Measurements from ENCODE around the gene KCNQ1. TPM values are rescaled to one million over a fixed set of nuclear protein-coding genes. Genes with fewer than 3 reads are reported as not detected.

The KCNQ1 gene
- polyA plus RNA-seq, 3 donors = 11.5 to 13.4 (median 12.7) TPM

- DNase-seq = no peak
Observed at GRCh38 chr11:2694995-2695939, 250.5 kb downstream of the KCNQ1 start.

- no peak for DNase-seq
Observed at GRCh38 chr11:2696455-2696854, 251.6 kb downstream of the KCNQ1 start.

- no peak for DNase-seq
Observed at GRCh38 chr11:2697866-2698265, 253.1 kb downstream of the KCNQ1 start.

- DNase-seq = no peak
Observed at GRCh38 chr11:2698386-2699184, 253.8 kb downstream of the KCNQ1 start.

DNA sequence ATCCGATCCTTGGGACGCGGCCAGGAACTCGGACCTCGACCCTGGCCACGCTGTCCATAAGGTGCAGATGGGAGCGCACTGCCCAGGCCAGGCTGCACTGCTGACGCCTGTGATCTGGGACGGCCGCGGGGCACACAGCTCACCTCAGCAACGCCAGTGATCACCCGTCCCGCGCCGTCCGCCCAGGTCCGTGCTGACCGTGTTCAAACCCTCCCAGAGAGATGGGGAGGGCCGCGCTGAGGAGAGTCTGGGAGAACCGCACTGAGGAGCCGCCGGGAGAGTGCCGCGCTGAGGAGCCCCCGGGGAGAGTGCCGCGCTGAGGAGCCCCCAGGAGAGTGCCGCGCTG lies 254.3 kb downstream of the KCNQ1 start:
- DNase-seq = no peak

DNA sequence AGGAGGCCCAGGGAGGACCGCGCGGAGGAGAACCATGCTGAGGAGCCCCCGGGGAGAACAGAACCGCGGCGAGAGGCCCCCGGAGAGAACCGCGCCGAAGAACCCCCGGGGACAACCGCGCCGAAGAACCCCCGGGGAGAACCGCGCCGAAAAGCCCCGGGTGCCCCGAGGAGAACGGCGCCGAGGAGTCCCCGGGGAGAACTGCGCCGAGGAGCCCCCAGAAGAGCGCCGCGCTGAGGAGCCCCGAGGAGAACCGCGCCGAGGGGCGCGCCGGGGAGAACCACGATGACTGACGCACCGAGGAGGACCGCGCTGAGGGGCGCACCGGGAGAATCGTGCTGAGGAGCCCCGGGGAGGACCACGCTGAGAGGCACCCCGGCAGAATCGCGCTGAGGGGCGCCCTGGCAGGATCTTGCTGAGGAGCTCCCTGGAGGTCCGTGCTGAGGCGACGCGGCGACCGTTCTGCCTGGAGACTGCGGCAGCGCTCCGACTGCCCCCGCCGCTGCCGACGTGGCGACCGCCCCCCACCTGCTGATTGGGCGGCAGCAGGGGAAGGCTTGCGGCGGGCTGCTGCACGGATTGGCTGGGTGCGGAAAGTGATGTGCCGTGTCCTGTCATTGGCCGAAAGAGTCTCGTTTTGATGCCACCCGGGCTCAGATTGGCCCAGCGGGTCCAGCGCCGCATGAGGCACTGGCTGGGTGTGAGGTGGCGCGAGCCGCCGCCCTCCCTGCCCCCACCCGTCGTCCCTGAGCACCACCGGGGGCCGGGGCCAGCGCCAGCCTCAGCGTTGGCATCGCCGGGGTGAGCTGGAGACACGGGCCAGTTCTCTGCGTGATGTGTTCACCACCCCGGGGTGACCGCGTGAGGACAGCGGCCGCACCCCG lies 255.0 kb downstream of the KCNQ1 start, which contains the start of gene KCNQ1OT1:
KCNQ1OT1 (minus strand) TSS at position 464 of the 884 bp plus-strand sequence.
- peak; percentile 93 for DNase-seq

GRCh38 chr11:2700415-2701211 lies 255.8 kb downstream of the KCNQ1 start:
- peak; percentile 72 for DNase-seq

GRCh38 chr11:2701230-2701629 lies 256.4 kb downstream of the KCNQ1 start:
- no peak for DNase-seq

DNA sequence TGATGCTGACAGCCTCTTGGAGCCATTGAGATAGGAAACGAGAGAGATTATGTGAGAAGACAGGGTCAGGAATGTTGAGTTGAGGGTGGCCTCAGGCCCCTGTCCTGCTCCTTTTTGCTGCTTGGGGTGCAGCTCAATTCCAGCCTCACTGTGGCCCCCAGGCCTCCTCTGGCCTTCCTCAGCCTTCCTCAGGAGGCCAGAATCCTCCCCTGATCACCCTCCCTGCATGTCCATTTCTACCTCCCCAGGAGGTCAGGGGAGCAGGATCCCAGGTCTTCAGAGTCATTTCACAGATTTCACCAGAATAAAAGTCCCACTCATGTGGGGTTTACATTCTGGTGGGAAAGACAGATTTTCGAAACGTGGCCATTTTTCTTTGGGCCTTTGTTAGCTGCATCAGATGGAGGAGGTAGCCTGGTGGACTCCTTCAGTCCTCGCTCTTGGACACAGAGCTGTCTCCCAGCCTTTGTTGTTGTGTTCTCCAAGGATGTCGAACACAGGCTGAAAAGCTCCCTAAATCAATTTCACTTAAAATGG lies 257.2 kb downstream of the KCNQ1 start:
- no peak for DNase-seq

GRCh38 chr11:2702771-2703362 lies 258.1 kb downstream of the KCNQ1 start:
- no peak for DNase-seq

DNA sequence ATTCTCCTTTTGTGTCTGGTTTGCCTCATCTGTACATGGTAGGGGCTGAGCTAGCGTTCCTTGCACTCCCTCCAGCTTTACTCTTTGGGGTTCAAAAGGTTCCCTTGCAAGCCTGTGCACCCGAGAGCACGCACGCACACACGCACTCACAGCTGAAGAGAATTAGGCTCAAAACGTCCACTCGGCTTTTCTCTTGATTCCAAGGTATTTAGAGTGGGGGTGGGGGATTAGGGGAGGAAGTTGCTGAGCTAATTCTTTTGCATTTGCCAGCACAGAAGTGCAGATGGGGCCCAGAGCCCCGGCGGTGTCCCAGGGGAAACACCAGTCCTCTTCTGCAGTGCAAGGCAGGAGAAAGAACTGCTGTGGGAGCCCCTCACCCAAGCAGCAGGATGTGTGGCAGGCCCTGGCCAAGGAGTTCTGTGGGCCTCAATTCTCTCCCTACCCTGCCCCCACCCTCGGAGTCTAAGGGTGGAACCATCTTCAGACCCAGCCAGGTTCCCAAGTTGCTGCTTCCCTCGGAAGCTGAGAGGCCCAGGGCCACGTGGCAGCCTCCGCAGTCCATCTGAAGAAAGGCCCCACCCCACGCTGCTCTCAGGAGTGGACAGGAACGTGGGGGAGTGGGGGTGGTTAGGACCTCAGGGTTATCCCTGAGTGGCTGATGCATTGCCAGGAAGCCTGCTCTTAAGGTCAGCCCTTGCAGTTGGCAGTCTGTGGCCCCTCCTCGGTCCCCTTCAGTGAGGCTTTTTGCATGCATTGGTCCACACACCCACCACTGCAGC lies 258.7 kb downstream of the KCNQ1 start:
- no peak for DNase-seq

- DNase-seq = no peak
Observed at GRCh38 chr11:2704356-2704755, 259.5 kb downstream of the KCNQ1 start.

DNA sequence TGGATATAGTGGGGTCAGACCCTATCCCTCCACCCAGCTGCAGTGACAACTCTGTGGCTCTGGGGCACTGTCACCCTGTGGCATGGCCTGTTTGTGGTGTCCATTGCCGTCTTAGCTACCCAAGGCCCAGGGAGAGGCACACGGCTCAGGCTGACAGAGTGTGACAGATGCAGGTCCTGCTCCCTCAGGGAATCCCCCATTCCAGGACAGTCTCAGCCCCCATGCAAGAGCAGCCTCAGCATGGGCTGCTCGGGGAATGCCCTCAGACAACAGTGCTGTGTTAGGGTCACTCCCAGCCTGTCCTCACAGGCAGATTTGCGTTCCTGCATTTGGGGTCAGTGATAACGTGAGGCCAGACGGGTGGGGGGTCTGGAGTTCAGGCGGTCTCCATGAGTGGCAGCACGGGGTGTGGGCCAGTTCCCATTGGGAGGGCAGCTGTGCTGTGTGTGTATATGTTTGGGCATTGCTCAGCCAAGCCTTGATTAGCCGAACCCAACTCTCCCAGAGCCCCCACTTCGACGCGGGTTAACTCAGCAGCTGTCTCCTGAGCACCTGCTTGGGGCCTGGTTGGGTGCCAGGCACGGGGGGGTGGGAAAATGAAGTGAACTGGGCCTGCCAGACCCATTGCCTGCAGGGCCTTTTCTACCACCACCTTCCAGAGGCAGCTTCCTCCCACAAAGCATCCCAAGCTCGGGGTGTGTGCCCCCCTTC lies 260.2 kb downstream of the KCNQ1 start:
- DNase-seq = no peak

- no peak for DNase-seq
Observed at GRCh38 chr11:2706321-2706720, 261.5 kb downstream of the KCNQ1 start.

GRCh38 chr11:2707736-2708135 lies 262.9 kb downstream of the KCNQ1 start:
- no peak for DNase-seq

DNA sequence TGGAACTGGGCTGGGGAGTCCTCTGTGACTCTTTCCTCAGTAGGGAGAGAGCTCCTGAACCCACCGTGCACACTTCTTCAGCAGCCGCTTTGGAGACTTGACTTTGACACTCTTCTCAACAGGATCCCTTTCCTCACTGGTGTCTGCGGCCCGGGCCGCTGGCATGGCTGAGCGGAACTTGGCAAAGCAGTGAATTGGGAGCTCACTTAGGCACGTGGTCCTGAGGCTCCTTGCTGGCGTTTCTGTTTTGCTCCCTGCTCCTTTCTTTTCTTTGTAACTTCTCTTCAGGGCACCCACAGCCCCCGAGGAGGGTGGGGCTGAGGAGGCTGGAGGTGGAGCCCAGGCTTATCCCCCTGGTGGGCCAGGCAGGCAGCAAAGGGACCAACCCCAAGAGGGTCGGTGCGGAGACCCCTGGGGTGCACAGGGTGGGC lies 263.4 kb downstream of the KCNQ1 start:
- no peak for DNase-seq

DNA sequence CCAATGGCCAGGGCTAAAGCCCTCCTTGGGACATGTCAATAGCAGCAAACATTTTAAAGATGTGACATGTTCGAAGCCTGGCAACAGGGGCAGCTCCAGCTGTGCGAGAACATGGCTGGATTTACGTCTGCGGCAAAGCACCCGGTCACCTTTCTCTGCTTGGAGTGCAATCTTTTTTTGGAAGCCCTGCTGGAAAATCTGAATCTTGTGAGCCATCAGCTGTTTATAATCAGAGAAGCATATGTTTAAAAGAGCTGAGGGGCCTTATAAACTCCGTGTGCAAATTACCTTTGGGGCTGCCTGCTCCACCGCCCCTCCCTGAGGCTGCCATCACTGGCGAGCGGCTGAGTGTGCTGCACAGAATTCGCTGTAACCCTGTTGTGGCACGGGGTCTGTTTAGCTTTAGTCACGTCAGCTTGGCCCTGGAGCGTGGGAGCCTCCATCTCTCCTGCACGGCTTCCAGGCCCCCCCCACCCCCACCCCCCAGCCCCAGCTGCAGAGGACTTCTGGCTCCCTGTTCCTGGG lies 264.0 kb downstream of the KCNQ1 start:
- DNase-seq = no peak

DNA sequence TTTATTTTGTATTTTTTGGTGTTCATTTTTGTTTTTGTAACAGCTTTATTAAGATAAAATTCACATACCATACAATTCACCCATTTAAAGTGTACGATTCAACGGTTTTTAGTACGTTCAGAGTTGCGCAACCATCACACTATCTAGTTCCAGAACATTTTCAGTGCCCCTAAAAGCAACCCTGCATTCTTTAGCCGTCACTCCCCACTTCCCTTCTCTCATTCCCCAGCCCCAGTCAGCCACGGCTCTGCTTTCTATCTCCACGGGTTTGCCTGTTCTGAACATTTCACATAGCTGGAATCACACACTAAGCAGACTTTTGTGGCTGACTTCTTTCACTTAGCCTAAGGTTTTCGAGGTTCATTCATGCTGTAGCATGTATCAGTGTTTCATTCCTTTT lies 264.6 kb downstream of the KCNQ1 start:
- DNase-seq = no peak

GRCh38 chr11:2711161-2711560 lies 266.4 kb downstream of the KCNQ1 start:
- no peak for DNase-seq
